ENCODE results near the gene ANKMY2.

Gene ANKMY2

DNA sequence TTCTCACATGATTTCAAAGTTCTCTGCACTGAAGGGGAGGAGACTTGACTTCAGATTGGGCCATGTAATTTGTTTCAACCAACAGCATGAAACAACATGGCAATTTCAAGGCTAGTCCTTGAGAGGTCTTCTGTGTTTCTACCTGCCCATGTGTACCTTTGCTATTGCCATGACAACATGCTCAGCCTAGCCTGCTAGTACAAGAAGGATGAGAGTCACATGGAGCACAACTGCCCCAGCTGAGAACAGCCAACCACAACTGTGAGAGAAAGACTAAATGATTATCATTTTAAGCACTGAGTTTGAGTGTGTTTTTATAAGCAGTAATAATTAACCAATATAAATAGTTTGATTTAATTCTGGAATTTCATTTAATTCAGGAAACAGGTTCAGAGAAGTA lies 41.9 kb downstream of the ANKMY2 start (continued):
- no peak for TF ChIP-seq ZBTB1 (tag by site-specific recombination; IDR thresholded peaks at IDR 0.05)
- TF ChIP-seq FEZF1 (tag by site-specific recombination; IDR thresholded peaks at IDR 0.05): no peak
- no peak for TF ChIP-seq ZNF16 (tag by site-specific recombination; IDR thresholded peaks at IDR 0.05; ENCODE audit: low read depth)

DNA sequence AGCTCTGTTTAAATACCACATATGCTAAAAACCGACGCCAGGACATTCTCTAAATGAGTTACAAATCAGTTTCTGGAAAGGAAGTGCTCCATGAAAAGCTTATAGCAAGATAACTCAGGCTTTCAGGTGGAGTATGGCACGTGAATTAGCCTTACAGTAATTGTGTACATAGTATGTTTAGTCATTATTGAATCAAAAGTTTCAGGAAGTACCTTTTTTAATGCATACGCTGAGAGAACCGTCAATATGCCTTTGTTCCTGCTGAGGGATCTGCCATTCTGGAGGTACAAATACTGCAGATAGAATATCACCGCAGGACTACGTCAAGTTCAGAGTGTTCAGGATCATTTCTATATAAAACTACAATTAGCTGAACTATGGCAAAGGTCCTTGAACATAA lies 45.7 kb downstream of the ANKMY2 start:
- Histone ChIP-seq H3K36me3 (ENCODE audit: control insufficient read depth in 2 of 2, insufficient read depth in 1 of 2, low read length in 2 of 2) (peaks cover 7 to 48% of the 10 kb centered on the region in 2 experiments; a peak in 2 of 3 replicates), H3K9me3 (ENCODE audit: control insufficient read depth, insufficient read depth, low read depth, low read length) (no peaks in the 10 kb centered on the region), H3K27ac (ENCODE audit: extremely low read depth, low read depth, low read length) (no peak overlapping the region), H3K4me1 (ENCODE audit: control insufficient read depth, insufficient read depth, low read length) (no peaks in the 10 kb centered on the region), H3K4me3 (ENCODE audit: low read depth, low read length) (no peak overlapping the region)
- ChIA-PET CTCF (interaction anchor here (0.6 to 0.9 kb wide), 3 partner anchors 35 to 714 kb away, joined by 3 to 4 read pairs (median 3); no protein-coding TSS in a partner anchor), POLR2A (no interaction called here)
- TF ChIP-seq, protein P1, sequence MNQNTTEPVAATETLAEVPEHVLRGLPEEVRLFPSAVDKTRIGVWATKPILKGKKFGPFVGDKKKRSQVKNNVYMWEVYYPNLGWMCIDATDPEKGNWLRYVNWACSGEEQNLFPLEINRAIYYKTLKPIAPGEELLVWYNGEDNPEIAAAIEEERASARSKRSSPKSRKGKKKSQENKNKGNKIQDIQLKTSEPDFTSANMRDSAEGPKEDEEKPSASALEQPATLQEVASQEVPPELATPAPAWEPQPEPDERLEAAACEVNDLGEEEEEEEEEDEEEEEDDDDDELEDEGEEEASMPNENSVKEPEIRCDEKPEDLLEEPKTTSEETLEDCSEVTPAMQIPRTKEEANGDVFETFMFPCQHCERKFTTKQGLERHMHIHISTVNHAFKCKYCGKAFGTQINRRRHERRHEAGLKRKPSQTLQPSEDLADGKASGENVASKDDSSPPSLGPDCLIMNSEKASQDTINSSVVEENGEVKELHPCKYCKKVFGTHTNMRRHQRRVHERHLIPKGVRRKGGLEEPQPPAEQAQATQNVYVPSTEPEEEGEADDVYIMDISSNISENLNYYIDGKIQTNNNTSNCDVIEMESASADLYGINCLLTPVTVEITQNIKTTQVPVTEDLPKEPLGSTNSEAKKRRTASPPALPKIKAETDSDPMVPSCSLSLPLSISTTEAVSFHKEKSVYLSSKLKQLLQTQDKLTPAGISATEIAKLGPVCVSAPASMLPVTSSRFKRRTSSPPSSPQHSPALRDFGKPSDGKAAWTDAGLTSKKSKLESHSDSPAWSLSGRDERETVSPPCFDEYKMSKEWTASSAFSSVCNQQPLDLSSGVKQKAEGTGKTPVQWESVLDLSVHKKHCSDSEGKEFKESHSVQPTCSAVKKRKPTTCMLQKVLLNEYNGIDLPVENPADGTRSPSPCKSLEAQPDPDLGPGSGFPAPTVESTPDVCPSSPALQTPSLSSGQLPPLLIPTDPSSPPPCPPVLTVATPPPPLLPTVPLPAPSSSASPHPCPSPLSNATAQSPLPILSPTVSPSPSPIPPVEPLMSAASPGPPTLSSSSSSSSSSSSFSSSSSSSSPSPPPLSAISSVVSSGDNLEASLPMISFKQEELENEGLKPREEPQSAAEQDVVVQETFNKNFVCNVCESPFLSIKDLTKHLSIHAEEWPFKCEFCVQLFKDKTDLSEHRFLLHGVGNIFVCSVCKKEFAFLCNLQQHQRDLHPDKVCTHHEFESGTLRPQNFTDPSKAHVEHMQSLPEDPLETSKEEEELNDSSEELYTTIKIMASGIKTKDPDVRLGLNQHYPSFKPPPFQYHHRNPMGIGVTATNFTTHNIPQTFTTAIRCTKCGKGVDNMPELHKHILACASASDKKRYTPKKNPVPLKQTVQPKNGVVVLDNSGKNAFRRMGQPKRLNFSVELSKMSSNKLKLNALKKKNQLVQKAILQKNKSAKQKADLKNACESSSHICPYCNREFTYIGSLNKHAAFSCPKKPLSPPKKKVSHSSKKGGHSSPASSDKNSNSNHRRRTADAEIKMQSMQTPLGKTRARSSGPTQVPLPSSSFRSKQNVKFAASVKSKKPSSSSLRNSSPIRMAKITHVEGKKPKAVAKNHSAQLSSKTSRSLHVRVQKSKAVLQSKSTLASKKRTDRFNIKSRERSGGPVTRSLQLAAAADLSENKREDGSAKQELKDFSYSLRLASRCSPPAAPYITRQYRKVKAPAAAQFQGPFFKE (tag by site-specific recombination; IDR thresholded peaks at IDR 0.05; ENCODE audit: borderline replicate concordance): no peak
- no peak for TF ChIP-seq SP2 (tag by site-specific recombination; IDR thresholded peaks at IDR 0.05)
- TF ChIP-seq ZNF549 (tag by site-specific recombination; IDR thresholded peaks at IDR 0.05): no peak
- TF ChIP-seq ZNF596 (tag by site-specific recombination; IDR thresholded peaks at IDR 0.05): no peak
- no peak for TF ChIP-seq ZNF776 (tag by site-specific recombination; IDR thresholded peaks at IDR 0.05; ENCODE audit: borderline replicate concordance)
- TF ChIP-seq, protein P2, sequence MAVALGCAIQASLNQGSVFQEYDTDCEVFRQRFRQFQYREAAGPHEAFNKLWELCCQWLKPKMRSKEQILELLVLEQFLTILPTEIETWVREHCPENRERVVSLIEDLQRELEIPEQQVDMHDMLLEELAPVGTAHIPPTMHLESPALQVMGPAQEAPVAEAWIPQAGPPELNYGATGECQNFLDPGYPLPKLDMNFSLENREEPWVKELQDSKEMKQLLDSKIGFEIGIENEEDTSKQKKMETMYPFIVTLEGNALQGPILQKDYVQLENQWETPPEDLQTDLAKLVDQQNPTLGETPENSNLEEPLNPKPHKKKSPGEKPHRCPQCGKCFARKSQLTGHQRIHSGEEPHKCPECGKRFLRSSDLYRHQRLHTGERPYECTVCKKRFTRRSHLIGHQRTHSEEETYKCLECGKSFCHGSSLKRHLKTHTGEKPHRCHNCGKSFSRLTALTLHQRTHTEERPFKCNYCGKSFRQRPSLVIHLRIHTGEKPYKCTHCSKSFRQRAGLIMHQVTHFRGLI (tag by site-specific recombination; IDR thresholded peaks at IDR 0.05): no peak
- TF ChIP-seq, protein P3, sequence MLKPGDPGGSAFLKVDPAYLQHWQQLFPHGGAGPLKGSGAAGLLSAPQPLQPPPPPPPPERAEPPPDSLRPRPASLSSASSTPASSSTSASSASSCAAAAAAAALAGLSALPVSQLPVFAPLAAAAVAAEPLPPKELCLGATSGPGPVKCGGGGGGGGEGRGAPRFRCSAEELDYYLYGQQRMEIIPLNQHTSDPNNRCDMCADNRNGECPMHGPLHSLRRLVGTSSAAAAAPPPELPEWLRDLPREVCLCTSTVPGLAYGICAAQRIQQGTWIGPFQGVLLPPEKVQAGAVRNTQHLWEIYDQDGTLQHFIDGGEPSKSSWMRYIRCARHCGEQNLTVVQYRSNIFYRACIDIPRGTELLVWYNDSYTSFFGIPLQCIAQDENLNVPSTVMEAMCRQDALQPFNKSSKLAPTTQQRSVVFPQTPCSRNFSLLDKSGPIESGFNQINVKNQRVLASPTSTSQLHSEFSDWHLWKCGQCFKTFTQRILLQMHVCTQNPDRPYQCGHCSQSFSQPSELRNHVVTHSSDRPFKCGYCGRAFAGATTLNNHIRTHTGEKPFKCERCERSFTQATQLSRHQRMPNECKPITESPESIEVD (tag by site-specific recombination; IDR thresholded peaks at IDR 0.05): no peak
- TF ChIP-seq ZNF677 (tag by site-specific recombination; IDR thresholded peaks at IDR 0.05): no peak
- TF ChIP-seq ZNF558 (tag by site-specific recombination; IDR thresholded peaks at IDR 0.05): no peak
- no peak for TF ChIP-seq ZNF785 (tag by site-specific recombination; IDR thresholded peaks at IDR 0.05)
- TF ChIP-seq ZNF624 (tag by site-specific recombination; IDR thresholded peaks at IDR 0.05): no peak
- no peak for TF ChIP-seq EGR2 (tag by site-specific recombination; IDR thresholded peaks at IDR 0.05; ENCODE audit: low read depth)
- TF ChIP-seq BCL11A (tag by site-specific recombination; IDR thresholded peaks at IDR 0.05; ENCODE audit: low read depth): no peak
- no peak for TF ChIP-seq ZNF140 (tag by site-specific recombination; IDR thresholded peaks at IDR 0.05)
